K562 (cell line): ENCODE measurements around the gene CAPZB. TPM values are rescaled to one million over a fixed set of nuclear protein-coding genes. Genes with fewer than 3 reads are reported as not detected.

Source experiments
- ATAC-seq: fragments of 200-7000 bp; cut with Tn5 transposase; 3 replicates; pipeline ENCODE4 v1.9.1; 2020; ENCODE audit warnings: moderate library complexity
- BruUV-seq: library from RNA; stranded (reverse); fragments of 400-500 nt; replicated peaks from 2 replicates; lab custom pipeline; 2021; lab: Mats Ljungman, UMichigan
- CTCF ChIA-PET: fragments of 300-600 bp; formaldehyde crosslinking; extraction: SDS; loops from one replicate; lab custom pipeline; 2021; ENCODE audit warnings: low intra/inter-chr PET ratio; lab: Yijun Ruan, JAX
- POLR2A ChIA-PET: fragments of 300-600, 350-650 bp; sonication (Branson Sonifier 250); formaldehyde crosslinking; extraction: SDS; loops from one replicate; lab custom pipeline; 2021; ENCODE audit warnings: antibody characterized with exemption, inconsistent platforms; lab: Yijun Ruan, JAX
- DNase-seq, 4 experiments: peaks; one replicate each; pipeline versions ENCODE4 v3.0.0 to v3.0.0-alpha.2; 2011 to 2018; ENCODE audit warnings: low spot score in 3 of 4, mixed read lengths in 3 of 4; ENCODE audit errors: extremely low read depth in 1 of 4
- FAIRE-seq: peaks from 2 replicates; lab custom pipeline; 2011; peaks lifted over from hg19 to GRCh38; lab: Jason Lieb, UNC
- H2AFZ ChIP-seq: 2 replicates; pipeline ENCODE4 v1.6.0; 2011; ENCODE audit warnings: low read depth, low read length, control low read depth, inconsistent platforms
- H3K27ac ChIP-seq: fragments of 200-600 bp; 3 replicates; pipeline ENCODE4 v1.8.0; 2011; ENCODE audit warnings: low read depth, mild to moderate bottlenecking, control low read depth, inconsistent platforms, low read length, moderate library complexity, mixed read lengths; ENCODE audit errors: extremely low read depth
- H3K27me3 ChIP-seq, 2 experiments: fragments of 300-600 bp in 1 of 2; 2 replicates in 1 of 2; 3 replicates in 1 of 2; pipeline versions ENCODE4 v1.6.0 to v1.8.0; 2011; ENCODE audit warnings: inconsistent platforms in 2 of 2, low read length in 2 of 2, mild to moderate bottlenecking in 1 of 2, mixed read lengths in 1 of 2, moderate library complexity in 1 of 2; ENCODE audit not compliant: control insufficient read depth in 2 of 2, insufficient read depth in 2 of 2
- H3K36me3 ChIP-seq: fragments of 300-600 bp; 3 replicates; pipeline ENCODE4 v1.8.0; 2011; ENCODE audit warnings: mild to moderate bottlenecking, low read length, inconsistent platforms; ENCODE audit not compliant: control insufficient read depth, insufficient read depth
- H3K4me1 ChIP-seq, 2 experiments: fragments of 200-600 bp in 1 of 2; replicated peaks in 1 of 2; 2 replicates in 1 of 2; 3 replicates in 1 of 2; pipeline versions ENCODE4 v1.5.1 to v1.8.0; 2011; ENCODE audit warnings: inconsistent platforms in 2 of 2, low read length in 2 of 2, mild to moderate bottlenecking in 1 of 2, mixed read lengths in 1 of 2, moderate library complexity in 1 of 2; ENCODE audit not compliant: control insufficient read depth in 2 of 2, insufficient read depth in 2 of 2
- H3K4me2 ChIP-seq: 2 replicates; pipeline ENCODE4 v1.6.1; 2011; ENCODE audit warnings: low read length, control low read depth, inconsistent platforms, mixed read lengths; ENCODE audit not compliant: insufficient read depth
- H3K4me3 ChIP-seq: fragments of 200-600 bp; sonication (generic), shearing (Covaris generic); 2 replicates; pipeline ENCODE4 v1.5.1; 2016; ENCODE audit warnings: control low read depth, inconsistent platforms
- H3K79me2 ChIP-seq: fragments of 200-600 bp; 3 replicates; pipeline ENCODE4 v1.8.0; 2011; ENCODE audit warnings: low read length, inconsistent platforms; ENCODE audit not compliant: control insufficient read depth, insufficient read depth
- H3K9ac ChIP-seq, 2 experiments: 2 replicates each; pipeline versions ENCODE4 v1.6.0 to v1.6.1; 2011; ENCODE audit warnings: low read depth in 2 of 2, low read length in 2 of 2, control low read depth in 1 of 2, inconsistent platforms in 1 of 2, mild to moderate bottlenecking in 1 of 2, mixed read lengths in 1 of 2; ENCODE audit not compliant: insufficient read depth in 1 of 2
- H3K9me1 ChIP-seq: one replicate; pipeline ENCODE4 v1.6.0; 2011; ENCODE audit warnings: inconsistent platforms, mild to moderate bottlenecking, low read length, moderate library complexity; ENCODE audit not compliant: control insufficient read depth, insufficient read depth
- H3K9me3 ChIP-seq: replicated peaks from 2 replicates; pipeline ENCODE4 v1.5.1; 2011; ENCODE audit warnings: low read depth, low read length, inconsistent platforms; ENCODE audit not compliant: control insufficient read depth, insufficient read depth
- H4K20me1 ChIP-seq: replicated peaks from 2 replicates; pipeline ENCODE4 v1.6.1; 2011; ENCODE audit warnings: low read length, inconsistent platforms, mixed read lengths; ENCODE audit not compliant: control insufficient read depth, insufficient read depth
- C11orf30 ChIP-seq: fragments of 450-650 bp; IDR thresholded peaks from 2 replicates; pipeline ENCODE4 v1.6.1; 2016; ENCODE audit warnings: low read depth, mild to moderate bottlenecking
- MYNN ChIP-seq, 2 experiments: sonication (generic); formaldehyde crosslinking in 1 of 2; IDR thresholded peaks; 2 replicates each; pipeline versions ENCODE4 v1.5.0 to v1.6.1; 2016 to 2020; ENCODE audit warnings: antibody characterized with exemption in 1 of 2, missing genetic modification reagents in 1 of 2
- NFE2 ChIP-seq: IDR thresholded peaks from 2 replicates; pipeline ENCODE4 v1.6.1; 2014; ENCODE audit warnings: antibody characterized with exemption, low read depth
- ZNF146 ChIP-seq: IDR thresholded peaks from one replicate; pipeline ENCODE4 v1.6.1; 2018; ENCODE audit warnings: missing compliant biosample characterization; ENCODE audit not compliant: unreplicated experiment
- ZNF324 ChIP-seq: fragments of 250-450 bp; sonication (Bioruptor Pico); IDR thresholded peaks from 2 replicates; pipeline ENCODE4 v1.4.0; 2020; ENCODE audit warnings: mild to moderate bottlenecking
- whole genome bisulfite sequencing: fragments of 100-300 bp; shearing (Covaris generic); methylation state at CpG from one replicate; pipeline ENCODE4 v1.1.6; 2016; ENCODE audit warnings: low coverage, mixed read lengths; ENCODE audit not compliant: insufficient coverage; ENCODE audit errors: missing lambda C conversion rate; 5-methylcytosine and 5-hydroxymethylcytosine counted together
- in situ Hi-C: fragments of 300-500 bp; cut with MboI; formaldehyde crosslinking; loops from 4 replicates; pipeline ENCODE4 v1.15.0; 2018; ENCODE audit warnings: inconsistent platforms, mixed read lengths
- intact Hi-C: fragments of 100-400 bp; cut with micrococcal nuclease; formaldehyde crosslinking; loops from 2 replicates; pipeline ENCODE4 v1.14.2; 2022
- polyA plus RNA-seq, 8 experiments: library from polyadenylated mRNA; depleted of rRNA in 4 of 8; stranded (reverse) in 5 of 8; unstranded in 3 of 8; fragments of >200 nt; fragmentation: Nextera tagmentation in 2 of 8; fragmentation: Illumina TruSeq in 1 of 8; extraction: Ambion mirVana in 2 of 8; extraction: Trizol in 1 of 8; gene quantifications; 2 replicates each; pipeline versions ENCODE4 v1.2.1 to v1.2.3, GENCODE V29; 2011 to 2014; ENCODE audit warnings: inconsistent platforms in 1 of 8, missing spikeins in 1 of 8
- total RNA-seq, 7 experiments: library from RNA; depleted of rRNA in 6 of 7; stranded (reverse); fragments of >200 nt in 6 of 7; fragmentation: Illumina TruSeq in 2 of 7; extraction: Trizol in 2 of 7; gene quantifications; 2 replicates each; pipeline versions ENCODE4 v1.2.1 to v1.2.3, GENCODE V29; 2011 to 2021; ENCODE audit warnings: low replicate concordance in 1 of 7
- TF ChIP-seq, protein P1 (sequence below): fragments of 250-450 bp; sonication (Bioruptor Pico); IDR thresholded peaks from 2 replicates; pipeline ENCODE4 v1.8.0; 2021; ENCODE audit warnings: mild to moderate bottlenecking, moderate library complexity

CAPZB gene
- total and polyA plus RNA-seq, 9 of the 15 experiments (the other 6 are each of a cell fraction or from before 2014, with no cell fraction given): 57.6 to 297 (median 125) TPM

DNA sequence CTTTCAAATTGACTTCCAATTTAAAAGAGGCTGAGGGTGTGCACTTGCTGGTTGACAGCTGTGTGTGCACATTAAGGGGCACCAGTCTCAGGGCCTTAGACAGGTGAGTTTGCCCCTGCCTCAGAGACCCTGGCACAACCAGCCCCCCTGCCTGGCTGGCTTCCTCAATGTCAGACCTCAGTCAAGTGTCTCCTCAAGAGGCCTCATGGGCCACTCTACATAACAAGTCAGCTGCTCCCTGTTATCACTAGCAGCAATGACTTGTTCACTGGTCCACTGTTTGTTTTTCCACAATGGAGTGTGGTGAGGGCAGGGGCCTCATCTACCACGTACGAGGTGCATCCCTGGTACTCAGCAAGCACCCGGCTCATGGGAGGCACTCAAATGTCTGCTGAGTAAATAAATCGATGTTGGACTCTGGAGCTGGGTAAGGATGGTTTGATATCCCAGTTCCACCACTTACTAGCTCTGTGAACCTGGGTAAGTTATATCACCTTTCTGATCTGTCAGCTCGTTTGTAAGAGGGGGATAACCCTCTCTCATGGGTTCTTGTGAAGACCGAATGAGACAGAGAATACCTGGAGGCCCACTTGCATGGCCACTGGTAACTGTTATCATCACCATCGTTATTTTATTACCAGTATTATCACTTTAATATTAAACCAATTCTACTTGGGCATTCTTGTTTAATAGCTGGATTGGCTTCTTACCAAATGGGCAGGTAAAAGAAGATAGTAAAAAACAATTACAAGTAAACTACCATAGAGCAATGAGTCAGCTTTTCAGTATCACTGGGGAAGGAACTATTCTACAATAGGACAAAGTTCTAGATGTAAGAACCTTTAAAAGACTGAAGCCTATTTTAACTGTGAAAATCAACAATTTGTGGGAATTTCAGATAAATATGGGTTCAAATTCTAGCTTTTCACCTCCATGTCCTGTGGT is 108.6 kb downstream of the CAPZB start:
- intact Hi-C loops: no loop called here
- CTCF ChIA-PET: no interaction called here
- POLR2A ChIA-PET: interaction anchor here (0.6 to 1.4 kb wide), 3 partner anchors 28 to 92 kb away, joined by 3 read pairs; no protein-coding TSS in a partner anchor

More for the DNA sequence above, 108.6 kb downstream of the CAPZB start:
- BruUV-seq: no TSS peak
- Histone ChIP-seq H3K9ac (no peak overlapping the region), H3K4me2 (no peak overlapping the region), H4K20me1 (no peaks in the 10 kb centered on the region; the same call in 1 of the 2 replicates), H3K4me3 (no peak overlapping the region), H3K36me3 (peaks cover 64% of the 10 kb centered on the region), H3K79me2 (no peaks in the 10 kb centered on the region), H3K9me1 (no peaks in the 10 kb centered on the region), H3K27me3 (no peaks in the 10 kb centered on the region), H3K27ac (peak overlapping the region; percentile 14; the same call in 1 of the 3 replicates), H3K9me3 (no peaks in the 10 kb centered on the region), H2AFZ (no peak overlapping the region), H3K4me1 (peaks cover 0 to 3% of the 10 kb centered on the region in 2 experiments; a peak in 2 of 5 replicates)
- TF ChIP-seq C11orf30 (0 out of 2 replicates have a peak, but pooled peaks have one; percentile 15), ZNF146 (CRISPR knock-in tag) (no peak), MYNN (IDR thresholded peaks at IDR 0.05) (no peak), MYNN (CRISPR knock-in tag; IDR thresholded peaks at IDR 0.05) (no peak), ZNF324 (CRISPR knock-in tag) (peak; percentile 89), NFE2 (peak; percentile 21; the same call in 1 of the 2 replicates)
- TF ChIP-seq, protein P1, sequence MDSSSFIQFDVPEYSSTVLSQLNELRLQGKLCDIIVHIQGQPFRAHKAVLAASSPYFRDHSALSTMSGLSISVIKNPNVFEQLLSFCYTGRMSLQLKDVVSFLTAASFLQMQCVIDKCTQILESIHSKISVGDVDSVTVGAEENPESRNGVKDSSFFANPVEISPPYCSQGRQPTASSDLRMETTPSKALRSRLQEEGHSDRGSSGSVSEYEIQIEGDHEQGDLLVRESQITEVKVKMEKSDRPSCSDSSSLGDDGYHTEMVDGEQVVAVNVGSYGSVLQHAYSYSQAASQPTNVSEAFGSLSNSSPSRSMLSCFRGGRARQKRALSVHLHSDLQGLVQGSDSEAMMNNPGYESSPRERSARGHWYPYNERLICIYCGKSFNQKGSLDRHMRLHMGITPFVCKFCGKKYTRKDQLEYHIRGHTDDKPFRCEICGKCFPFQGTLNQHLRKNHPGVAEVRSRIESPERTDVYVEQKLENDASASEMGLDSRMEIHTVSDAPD: no peak
- ATAC-seq (no peak), FAIRE-seq (no peak), DNase-seq (no peak)
- in situ Hi-C loops: no loop called here
- WGBS: 76% methylated on average over 7 of the region's 7 CpGs
